IMR-90 (cell line): ENCODE results near the gene POLD3. TPM values are rescaled to one million over a fixed set of nuclear protein-coding genes. Genes with fewer than 3 reads are reported as not detected.
A peak's percentile ranks its signal among the peaks of the same experiment; 100 is the strongest.

Experiments used
- ATAC-seq: fragments of 200-7000 bp; cut with Tn5 transposase; 2 replicates; pipeline ENCODE4 v1.9.1; 2020; ENCODE audit warnings: low read depth, mild to moderate bottlenecking, moderate library complexity
- BruUV-seq: library from RNA; stranded (reverse); fragments of 400-500 nt; replicated peaks from 2 replicates; lab custom pipeline; 2021; lab: Mats Ljungman, UMichigan
- CTCF ChIA-PET: fragments of 300-600 bp; formaldehyde crosslinking; extraction: SDS; loops from one replicate; lab custom pipeline; 2021; ENCODE audit warnings: antibody characterized with exemption; lab: Yijun Ruan, JAX
- POLR2A ChIA-PET: fragments of 300-600 bp; sonication (Branson Sonifier 250); formaldehyde crosslinking; loops from one replicate; lab custom pipeline; 2022; ENCODE audit warnings: antibody characterized with exemption; ENCODE audit not compliant: unreplicated experiment; lab: Charles Lee
- DNase-seq: peaks from one replicate; pipeline ENCODE4 v3.0.0; 2013
- H2AFZ ChIP-seq: replicated peaks from 2 replicates; pipeline ENCODE3; 2013; ENCODE audit warnings: low read length, mild to moderate bottlenecking; ENCODE audit not compliant: poor library complexity
- H2AK5ac ChIP-seq: 2 replicates; pipeline ENCODE4 v1.6.1; 2013; ENCODE audit warnings: low read depth, low read length, inconsistent platforms
- H2AK9ac ChIP-seq: replicated peaks from 2 replicates; pipeline ENCODE3; 2013; ENCODE audit warnings: mild to moderate bottlenecking, low read depth, low read length, moderate library complexity; ENCODE audit not compliant: poor library complexity
- H2BK120ac ChIP-seq: 2 replicates; pipeline ENCODE4 v1.6.1; 2013; ENCODE audit warnings: low read depth, low read length, inconsistent platforms
- H2BK15ac ChIP-seq: 3 replicates; pipeline ENCODE4 v1.6.1; 2013; ENCODE audit warnings: low read depth, low read length, inconsistent platforms
- H2BK20ac ChIP-seq: 2 replicates; pipeline ENCODE4 v1.6.1; 2013; ENCODE audit warnings: low read depth, mild to moderate bottlenecking, inconsistent platforms, low read length, moderate library complexity
- H2BK5ac ChIP-seq: 2 replicates; pipeline ENCODE4 v1.6.1; 2013; ENCODE audit warnings: mild to moderate bottlenecking, low read depth, low read length, inconsistent platforms; ENCODE audit not compliant: poor library complexity, severe bottlenecking
- H3K14ac ChIP-seq: replicated peaks from 2 replicates; pipeline ENCODE4 v1.6.1; 2013; ENCODE audit warnings: low read depth, low read length, inconsistent platforms
- H3K18ac ChIP-seq: 2 replicates; pipeline ENCODE4 v1.6.1; 2013; ENCODE audit warnings: low read depth, low read length, control low read depth
- H3K23ac ChIP-seq: 2 replicates; pipeline ENCODE4 v1.6.1; 2013; ENCODE audit warnings: low read depth, low read length, inconsistent platforms
- H3K27ac ChIP-seq: 2 replicates; pipeline ENCODE4 v1.5.1; 2013; ENCODE audit warnings: mild to moderate bottlenecking, control low read depth, low read length; ENCODE audit not compliant: insufficient read depth
- H3K27me3 ChIP-seq: 2 replicates; pipeline ENCODE4 v1.6.1; 2013; ENCODE audit warnings: low read length; ENCODE audit not compliant: control insufficient read depth, insufficient read depth
- H3K36me3 ChIP-seq: 2 replicates; pipeline ENCODE4 v1.6.1; 2013; ENCODE audit warnings: low read length, mixed read lengths; ENCODE audit not compliant: control insufficient read depth, insufficient read depth
- H3K4ac ChIP-seq: 2 replicates; pipeline ENCODE4 v1.6.1; 2013; ENCODE audit warnings: low read depth, low read length, inconsistent platforms
- H3K4me1 ChIP-seq: 2 replicates; pipeline ENCODE4 v1.6.1; 2013; ENCODE audit warnings: low read length, mixed read lengths; ENCODE audit not compliant: control insufficient read depth, insufficient read depth
- H3K4me2 ChIP-seq: 2 replicates; pipeline ENCODE4 v1.6.1; 2013; ENCODE audit warnings: low read depth, mild to moderate bottlenecking, control low read depth, low read length, moderate library complexity
- H3K4me3 ChIP-seq: 2 replicates; pipeline ENCODE4 v1.5.1; 2013; ENCODE audit warnings: low read depth, mild to moderate bottlenecking, control low read depth, low read length, moderate library complexity; ENCODE audit not compliant: insufficient read depth
- H3K56ac ChIP-seq: 2 replicates; pipeline ENCODE4 v1.6.1; 2013; ENCODE audit warnings: low read length, inconsistent platforms; ENCODE audit not compliant: insufficient read depth; ENCODE audit errors: extremely low read depth
- H3K79me1 ChIP-seq, 2 experiments: 2 replicates each; pipeline ENCODE4 v1.6.1; 2013; ENCODE audit warnings: low read length in 2 of 2, inconsistent platforms in 1 of 2, low read depth in 1 of 2
- H3K9ac ChIP-seq: 2 replicates; pipeline ENCODE4 v1.6.1; 2013; ENCODE audit warnings: low read depth, low read length, control low read depth
- H3K9me1 ChIP-seq: 2 replicates; pipeline ENCODE4 v1.6.1; 2013; ENCODE audit warnings: low read length, inconsistent platforms; ENCODE audit not compliant: insufficient read depth
- H3K9me3 ChIP-seq: 2 replicates; pipeline ENCODE4 v1.6.1; 2013; ENCODE audit warnings: low read length; ENCODE audit not compliant: control insufficient read depth, insufficient read depth
- H4K20me1 ChIP-seq: 2 replicates; pipeline ENCODE4 v1.6.1; 2013; ENCODE audit warnings: low read length, inconsistent platforms; ENCODE audit not compliant: insufficient read depth
- H4K5ac ChIP-seq: 2 replicates; pipeline ENCODE4 v1.6.1; 2013; ENCODE audit warnings: mild to moderate bottlenecking, low read depth, low read length, control low read depth
- H4K8ac ChIP-seq, 2 experiments: 2 replicates each; pipeline ENCODE4 v1.6.1; 2013; ENCODE audit warnings: low read depth in 2 of 2, low read length in 2 of 2, control low read depth in 1 of 2, inconsistent platforms in 1 of 2
- H4K91ac ChIP-seq: 2 replicates; pipeline ENCODE4 v1.6.1; 2013; ENCODE audit warnings: low read depth, low read length, inconsistent platforms; ENCODE audit not compliant: insufficient read depth
- BHLHE40 ChIP-seq: fragments of 150-350 bp; IDR thresholded peaks from 2 replicates; pipeline ENCODE4 v1.6.1; 2016; ENCODE audit warnings: mild to moderate bottlenecking, low read depth, low read length
- CHD1 ChIP-seq: IDR thresholded peaks from 2 replicates; pipeline ENCODE4 v1.6.1; 2012; ENCODE audit warnings: low read depth, low read length, improper control_type of control experiment
- FOS ChIP-seq: fragments of 150-350 bp; IDR thresholded peaks from 2 replicates; pipeline ENCODE4 v1.6.1; 2016; ENCODE audit warnings: low read depth, low read length
- MAFK ChIP-seq: IDR thresholded peaks from 2 replicates; pipeline ENCODE4 v1.6.1; 2012; ENCODE audit warnings: low read depth, low read length, improper control_type of control experiment
- MAZ ChIP-seq: IDR thresholded peaks from 2 replicates; pipeline ENCODE4 v1.6.1; 2012; ENCODE audit warnings: low read depth, mild to moderate bottlenecking, low read length, improper control_type of control experiment, moderate library complexity, borderline replicate concordance
- POLR2A ChIP-seq: IDR thresholded peaks from 2 replicates; pipeline ENCODE4 v1.6.1; 2012; ENCODE audit warnings: mild to moderate bottlenecking, low read depth, low read length
- RCOR1 ChIP-seq: IDR thresholded peaks from 2 replicates; pipeline ENCODE4 v1.6.1; 2012; ENCODE audit warnings: mild to moderate bottlenecking, low read length, improper control_type of control experiment; ENCODE audit not compliant: insufficient replicate concordance
- SMC3 ChIP-seq: fragments of 150-350 bp; IDR thresholded peaks from 2 replicates; pipeline ENCODE4 v1.6.1; 2016; ENCODE audit warnings: low read depth, mild to moderate bottlenecking, antibody characterized with exemption, low read length, moderate library complexity
- WGBS, 2 experiments: methylation state at CpG; one replicate each; pipeline versions ENCODE4 v1.1.5 to v1.1.7; 2013; ENCODE audit warnings: missing lambda C conversion rate in 2 of 2; ENCODE audit not compliant: insufficient read length in 1 of 2; ENCODE audit errors: extremely low coverage in 2 of 2; 5-methylcytosine and 5-hydroxymethylcytosine counted together
- dilution Hi-C: fragments of 300-500 bp; cut with HindIII; formaldehyde crosslinking; loops from one replicate; pipeline ENCODE4 v1.14.3; 2018; ENCODE audit warnings: low sequenced_read_pairs; ENCODE audit not compliant: unreplicated experiment
- in situ Hi-C: fragments of 300-500 bp; cut with MboI; formaldehyde crosslinking; loops from 3 replicates; pipeline ENCODE4 v1.14.3; 2019; ENCODE audit warnings: low sequenced_read_pairs, inconsistent platforms, mixed read lengths
- intact Hi-C: fragments of 100-400 bp; cut with micrococcal nuclease; formaldehyde crosslinking; loops from 2 replicates; pipeline ENCODE4 v1.10.0; 2022
- polyA plus RNA-seq, 3 experiments: library from polyadenylated mRNA; depleted of rRNA; stranded (reverse); fragments of >200 nt; gene quantifications; 2 replicates each; pipeline ENCODE4 v1.2.3, GENCODE V29; 2012; ENCODE audit warnings: low replicate concordance in 1 of 3
- total RNA-seq: library from RNA; depleted of rRNA; stranded (reverse); fragments of >200 nt; gene quantifications from 2 replicates; pipeline ENCODE4 v1.2.3, GENCODE V29; 2012
- TF ChIP-seq, protein P1 (sequence below): fragments of 150-350 bp; IDR thresholded peaks from 2 replicates; pipeline ENCODE4 v1.6.1; 2016; ENCODE audit warnings: low read depth, mild to moderate bottlenecking, low read length, moderate library complexity, borderline replicate concordance

The POLD3 gene
- total and polyA plus RNA-seq, 2 of the 4 experiments (the other 2 are of a cell fraction): 9.1 to 9.2 TPM

DNA sequence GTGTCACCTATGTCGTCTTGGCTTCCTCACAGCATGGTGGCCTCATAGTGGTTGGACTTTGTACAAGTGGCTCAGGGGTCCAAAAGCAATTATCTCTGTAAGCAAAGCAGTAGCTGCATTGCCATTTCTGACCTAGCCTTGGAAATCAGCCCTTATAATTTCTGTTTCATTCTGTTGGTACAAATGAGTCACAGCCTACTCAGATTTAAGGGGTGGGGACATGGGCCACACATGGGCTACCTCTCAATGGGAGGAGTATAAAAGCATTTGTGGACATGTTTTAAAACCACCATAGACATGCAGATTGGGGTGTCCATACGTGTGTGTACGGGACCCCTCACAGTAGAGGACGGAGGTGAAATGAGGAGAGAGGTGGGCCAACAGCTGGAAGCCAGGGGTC lies 97.3 kb downstream of the POLD3 start:
- Histone ChIP-seq H3K9me3 (peaks cover 3% of the 10 kb centered on the region; the same call in 1 of the 2 replicates), H4K5ac (peak overlapping the region; percentile 76; the same call in 1 of the 2 replicates), H3K79me1 (no peaks in the 10 kb centered on the region), H2AFZ (peak overlapping the region; percentile 52), H2BK120ac (no peak overlapping the region; the same call in 1 of the 2 replicates), H3K4ac (no peak overlapping the region), H4K8ac (peak overlapping the region in 1 of 2 experiments; percentile 66; a peak in 1 of 4 replicates), H2BK5ac (peak overlapping the region; percentile 72), H3K36me3 (no peaks in the 10 kb centered on the region), H3K27ac (no peak overlapping the region), H3K9me1 (peaks cover 17% of the 10 kb centered on the region), H3K14ac (0 out of 2 replicates have a peak overlapping the region, but pooled peaks have one; percentile 22), H4K20me1 (no peaks in the 10 kb centered on the region), H3K9ac (no peak overlapping the region), H3K4me2 (no peak overlapping the region; the same call in 1 of the 2 replicates), H3K4me1 (peaks cover 24% of the 10 kb centered on the region), H3K56ac (no peak overlapping the region), H3K27me3 (no peaks in the 10 kb centered on the region; the same call in 1 of the 2 replicates), H3K23ac (no peak overlapping the region), H3K4me3 (no peak overlapping the region), H2AK5ac (peak overlapping the region; percentile 96), H2AK9ac (peak overlapping the region; percentile 51), H2BK20ac (no peak overlapping the region; the same call in 1 of the 2 replicates), H2BK15ac (peak overlapping the region; percentile 36; the same call in 1 of the 3 replicates), H4K91ac (peak overlapping the region; percentile 42; the same call in 1 of the 2 replicates), H3K18ac (peak overlapping the region; percentile 70; the same call in 1 of the 2 replicates)
- TF ChIP-seq MAZ: no peak
- no peak for TF ChIP-seq CHD1
- TF ChIP-seq MAFK: no peak
- 0 out of 2 replicates have a peak, but pooled peaks have one; percentile 9 for TF ChIP-seq FOS
- TF ChIP-seq, protein P1, sequence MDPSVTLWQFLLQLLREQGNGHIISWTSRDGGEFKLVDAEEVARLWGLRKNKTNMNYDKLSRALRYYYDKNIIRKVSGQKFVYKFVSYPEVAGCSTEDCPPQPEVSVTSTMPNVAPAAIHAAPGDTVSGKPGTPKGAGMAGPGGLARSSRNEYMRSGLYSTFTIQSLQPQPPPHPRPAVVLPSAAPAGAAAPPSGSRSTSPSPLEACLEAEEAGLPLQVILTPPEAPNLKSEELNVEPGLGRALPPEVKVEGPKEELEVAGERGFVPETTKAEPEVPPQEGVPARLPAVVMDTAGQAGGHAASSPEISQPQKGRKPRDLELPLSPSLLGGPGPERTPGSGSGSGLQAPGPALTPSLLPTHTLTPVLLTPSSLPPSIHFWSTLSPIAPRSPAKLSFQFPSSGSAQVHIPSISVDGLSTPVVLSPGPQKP: no peak
- no peak for TF ChIP-seq RCOR1
- TF ChIP-seq BHLHE40: no peak
- TF ChIP-seq POLR2A: no peak
- TF ChIP-seq SMC3: no peak
- intact Hi-C loops: no loop called here
- DNase-seq: peak; percentile 66
- ChIA-PET CTCF (no interaction called here), POLR2A (no interaction called here)
- peak; percentile 36; the same call in 1 of the 2 replicates for ATAC-seq
- dilution Hi-C loops: no loop called here
- WGBS, 2 experiments: 100% methylated on average over 1 of the region's 4 CpGs; no CpG with 5 or more reads in 1 of the 2 experiments
- in situ Hi-C loops: no loop called here
- BruUV-seq: no TSS peak
